T-cell (primary cell): ENCODE results near the gene ALAS2. TPM values are rescaled to one million over a fixed set of nuclear protein-coding genes. Genes with fewer than 3 reads are reported as not detected.

Experiments
- ATAC-seq, 4 experiments: fragments of 200-7000 bp in 3 of 4; fragments of 150-1000 bp in 1 of 4; cut with Tn5 transposase; replicated peaks in 1 of 4; 1 replicate in 3 of 4; 2 replicates in 1 of 4; pipeline ENCODE4 v1.10.0; 2021; ENCODE audit warnings: moderate library complexity in 3 of 4, mild to moderate bottlenecking in 2 of 4, moderate number of reproducible peaks in 1 of 4
- CTCF ChIA-PET, 2 donors: fragments of 300-600 bp; sonication (Branson Sonifier 250); formaldehyde crosslinking; loops; one replicate each; lab custom pipeline; 2022; ENCODE audit warnings: antibody characterized with exemption in 2 of 2; lab: Charles Lee
- POLR2A ChIA-PET, 2 donors: fragments of 300-600 bp; sonication (Branson Sonifier 250); formaldehyde crosslinking; loops; one replicate each; lab custom pipeline; 2022; ENCODE audit warnings: antibody characterized with exemption in 2 of 2; lab: Charles Lee
- DNase-seq, 35 experiments: peaks; one replicate each; pipeline versions ENCODE4 v3.0.0 to v3.0.0-alpha.2; 2013 to 2023
- H3K27ac ChIP-seq: one replicate; pipeline ENCODE4 v1.5.1; 2013; ENCODE audit warnings: low read length
- H3K27me3 ChIP-seq, 2 experiments: replicated peaks in 1 of 2; 1 replicate in 1 of 2; 2 replicates in 1 of 2; pipeline versions ENCODE4 v1.6.1 to v1.7.0; 2013; ENCODE audit warnings: low read length in 1 of 2, mixed read lengths in 1 of 2; ENCODE audit not compliant: control insufficient read depth in 2 of 2, insufficient read depth in 2 of 2; ENCODE audit errors: extremely low read depth in 1 of 2
- H3K36me3 ChIP-seq, 2 donors: 1 replicate in 1 of 2; 2 replicates in 1 of 2; pipeline versions ENCODE4 v1.6.1 to v1.7.0; 2013; ENCODE audit warnings: low read length in 1 of 2; ENCODE audit not compliant: control insufficient read depth in 2 of 2, insufficient read depth in 1 of 2; ENCODE audit errors: extremely low read depth in 1 of 2
- H3K4me1 ChIP-seq, 2 experiments: 1 replicate in 1 of 2; 2 replicates in 1 of 2; pipeline versions ENCODE4 v1.6.1 to v1.7.0; 2013; ENCODE audit warnings: low read length in 2 of 2, mixed read lengths in 1 of 2; ENCODE audit not compliant: insufficient read depth in 2 of 2, control insufficient read depth in 1 of 2; ENCODE audit errors: extremely low read depth in 1 of 2
- H3K4me3 ChIP-seq, 2 donors: 1 replicate in 1 of 2; 2 replicates in 1 of 2; pipeline versions ENCODE4 v1.5.1 to v1.7.0; 2013; ENCODE audit warnings: mild to moderate bottlenecking in 2 of 2, low read length in 1 of 2, moderate library complexity in 1 of 2; ENCODE audit not compliant: control insufficient read depth in 1 of 2; ENCODE audit errors: extremely low read depth in 1 of 2
- H3K9me3 ChIP-seq: 2 replicates; pipeline ENCODE4 v1.7.0; 2013
- H3K27ac Mint-ChIP-seq, 2 donors: one replicate each; pipeline ENCODE4 v1.8.0; 2020 to 2021; ENCODE audit warnings: mild to moderate bottlenecking in 2 of 2, mixed read lengths in 2 of 2
- H3K27me3 Mint-ChIP-seq, 2 donors: one replicate each; pipeline ENCODE4 v1.8.0; 2021 to 2022; ENCODE audit warnings: mixed read lengths in 2 of 2
- H3K36me3 Mint-ChIP-seq: one replicate; pipeline ENCODE4 v1.8.0; 2021; ENCODE audit warnings: mixed read lengths
- H3K4me1 Mint-ChIP-seq, 3 donors: one replicate each; pipeline ENCODE4 v1.8.0; 2020 to 2022; ENCODE audit warnings: mixed read lengths in 3 of 3, mild to moderate bottlenecking in 1 of 3
- H3K4me3 Mint-ChIP-seq, 3 donors: one replicate each; pipeline ENCODE4 v1.8.0; 2020 to 2022; ENCODE audit warnings: mild to moderate bottlenecking in 3 of 3, mixed read lengths in 3 of 3, moderate library complexity in 3 of 3
- H3K9me3 Mint-ChIP-seq, 3 donors: one replicate each; pipeline ENCODE4 v1.8.0; 2020 to 2022; ENCODE audit warnings: mixed read lengths in 3 of 3
- WGBS: methylation state at CpG from one replicate; pipeline ENCODE4 v1.1.5; 2013; ENCODE audit warnings: missing lambda C conversion rate; ENCODE audit not compliant: insufficient coverage; 5-methylcytosine and 5-hydroxymethylcytosine counted together
- total RNA-seq, 35 experiments: library from RNA in 6 of 35; stranded (reverse) in 6 of 35; fragments of 120-200 nt in 1 of 35; gene quantifications; one replicate each; pipeline versions ENCODE4 v1.2.1 to v1.2.4 and lab custom pipeline; 2013 to 2026

Gene ALAS2
- total RNA-seq, 5 donors from 2014 or later (not counting 1 experiment from before 2014, with no cell fraction given) = not detected

DNA sequence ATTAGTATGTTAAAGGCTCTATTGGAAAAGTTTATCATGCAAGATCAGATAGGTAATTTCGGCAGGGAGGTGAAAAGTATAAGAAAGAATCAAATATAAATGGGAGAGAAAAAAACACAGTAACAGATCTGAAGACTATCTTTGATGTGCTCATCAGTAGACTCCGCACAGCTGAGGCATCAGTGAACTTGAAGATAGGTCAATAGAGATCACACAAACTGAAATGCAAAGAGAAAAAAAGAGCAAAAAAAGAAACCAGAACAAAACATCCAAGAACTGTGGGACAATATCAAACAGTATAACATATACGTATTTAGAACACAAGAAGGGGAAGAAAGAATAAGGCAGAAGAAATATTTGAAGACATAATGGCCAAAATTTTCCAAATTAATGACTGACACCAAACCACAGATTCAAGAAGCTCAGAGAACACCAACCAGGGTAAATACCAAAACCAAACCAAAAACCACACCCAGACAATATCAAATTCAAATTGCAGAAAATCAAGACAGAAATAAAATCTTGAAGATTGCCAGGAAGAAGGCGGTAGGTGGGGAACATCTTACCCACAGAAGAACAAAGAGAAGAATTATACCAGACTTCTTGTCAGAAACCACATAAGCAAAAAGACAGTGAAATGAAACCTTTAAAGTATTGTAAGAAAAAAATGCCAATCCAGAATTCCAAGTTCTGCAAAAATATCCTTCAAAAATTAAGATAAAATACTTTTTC, 65.8 kb downstream of the ALAS2 start:
- POLR2A ChIA-PET = no interaction called here

DNA sequence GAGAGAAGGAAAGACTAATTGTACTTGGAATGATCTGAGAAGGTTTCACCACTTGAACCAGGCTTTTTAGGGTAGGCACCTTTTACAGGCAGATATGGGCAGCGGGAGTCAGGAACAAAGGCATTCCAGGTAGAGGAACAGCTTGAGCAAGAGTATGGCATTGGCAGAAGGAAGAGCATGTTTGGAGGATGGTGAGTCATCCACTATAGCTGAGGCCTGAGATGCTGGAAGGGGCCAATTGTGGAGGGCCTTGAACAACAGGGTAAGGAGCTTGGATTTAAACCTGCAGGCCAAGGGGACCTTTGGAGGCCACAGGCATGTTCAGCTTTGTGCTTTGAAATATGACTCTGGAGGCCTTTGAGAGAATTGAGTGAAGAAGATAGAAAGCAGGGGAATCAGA, 69.0 kb downstream of the ALAS2 start:
- DNase-seq = no peak
- Mint-ChIP-seq H3K27me3 (peaks cover 0 to 13% of the 10 kb centered on the region in 2 donors), H3K4me3 (no peak overlapping the region), H3K27ac (no peak overlapping the region), H3K9me3 (no peaks in the 10 kb centered on the region), H3K36me3 (peaks cover 5% of the 10 kb centered on the region), H3K4me1 (peaks cover 20 to 43% (median 38%) of the 10 kb centered on the region in 3 donors)
- WGBS = 100% methylated on average over 1 of the region's 1 CpG
- no peak overlapping the region for H3K4me3 ChIP-seq
- no peaks in the 10 kb centered on the region for H3K9me3 ChIP-seq
- peaks cover 2 to 11% of the 10 kb centered on the region in 2 experiments for H3K4me1 ChIP-seq
- CTCF ChIA-PET = no interaction called here
- H3K36me3 ChIP-seq = no peaks in the 10 kb centered on the region
- no peak for ATAC-seq
- no peaks in the 10 kb centered on the region for H3K27me3 ChIP-seq
- POLR2A ChIA-PET = interaction anchor here in 1 of 2 donors (0.6 kb wide), 1 partner anchor 337 kb away, joined by 3 read pairs; no protein-coding TSS in a partner anchor
- no peak overlapping the region for H3K27ac ChIP-seq

More for the DNA sequence above, 65.8 kb downstream of the ALAS2 start:
- CTCF ChIA-PET = no interaction called here
- no peak overlapping the region for H3K27ac ChIP-seq
- H3K9me3 Mint-ChIP-seq = peaks cover 0 to 2% (median 0%) of the 10 kb centered on the region in 3 donors
- no peaks in the 10 kb centered on the region for H3K27me3 ChIP-seq
- ATAC-seq = peak; percentile 47 to 85 (median 61)
- DNase-seq = peak in 3 of 35 experiments; percentile 0 to 36 (median 4)
- H3K36me3 Mint-ChIP-seq = no peaks in the 10 kb centered on the region
- no CpG with 5 or more reads among the region's 4 CpGs for WGBS
- no peaks in the 10 kb centered on the region for H3K36me3 ChIP-seq
- no peak overlapping the region for H3K4me3 ChIP-seq
- H3K4me1 Mint-ChIP-seq = peaks cover 23 to 45% (median 41%) of the 10 kb centered on the region in 3 donors
- H3K4me1 ChIP-seq = peaks cover 2 to 11% of the 10 kb centered on the region in 2 experiments
- peak overlapping the region; percentile 11 to 56 (median 36) for H3K4me3 Mint-ChIP-seq
- peak overlapping the region; percentile 44 to 89 for H3K27ac Mint-ChIP-seq
- no peaks in the 10 kb centered on the region for H3K9me3 ChIP-seq
- peaks cover 0 to 8% of the 10 kb centered on the region in 2 donors for H3K27me3 Mint-ChIP-seq

Other genes with a start within 250 kb of the ALAS2 start
- gene ITIH6, start 232.7 kb downstream of the ALAS2 start, total RNA-seq = not detected
- gene MAGED2, start 223.2 kb downstream of the ALAS2 start, total RNA-seq = 10 to 100 TPM; 64.5 to 99.3 (median 91.8) TPM
- gene TRO, start 110.2 kb downstream of the ALAS2 start, total RNA-seq = 1 to 10 TPM in 4 of 5 donors, under 1 TPM in 1; 0.68 to 3.0 (median 1.9) TPM
- gene PFKFB1, start 36.8 kb downstream of the ALAS2 start, total RNA-seq = 1 to 10 TPM in 1 of 5 donors, under 1 TPM in 4; 0.18 to 1.4 (median 0.61) TPM
- 10 to 100 TPM in 3 of 5 donors, 1 to 10 TPM in 2; 7.5 to 17.2 (median 15.3) TPM for gene APEX2, start 30.6 kb downstream of the ALAS2 start, total RNA-seq
- 1 to 10 TPM in 1 of 5 donors, under 1 TPM in 2, not detected in 2; 0.59 to 1.6 (median 0.85) TPM for gene PAGE2B, start 44.1 kb upstream of the ALAS2 start, total RNA-seq
- not detected for gene PAGE2, start 58.0 kb upstream of the ALAS2 start, total RNA-seq
- gene PAGE5, start 189.4 kb upstream of the ALAS2 start, total RNA-seq = 1 to 10 TPM in 1 of 5 donors, under 1 TPM in 1, not detected in 3; 0.53 to 1.1 TPM
- not detected for gene PAGE3, start 233.9 kb upstream of the ALAS2 start, total RNA-seq